HG03439 (cell line): ENCODE measurements around the gene RAB1B.

Experiments used
- ATAC-seq: cut with Tn5 transposase; IDR thresholded peaks from one replicate; pipeline ENCODE4 v1.9.1; 2021; ENCODE audit warnings: mild to moderate bottlenecking, moderate library complexity; ENCODE audit not compliant: unreplicated experiment

Gene RAB1B

DNA sequence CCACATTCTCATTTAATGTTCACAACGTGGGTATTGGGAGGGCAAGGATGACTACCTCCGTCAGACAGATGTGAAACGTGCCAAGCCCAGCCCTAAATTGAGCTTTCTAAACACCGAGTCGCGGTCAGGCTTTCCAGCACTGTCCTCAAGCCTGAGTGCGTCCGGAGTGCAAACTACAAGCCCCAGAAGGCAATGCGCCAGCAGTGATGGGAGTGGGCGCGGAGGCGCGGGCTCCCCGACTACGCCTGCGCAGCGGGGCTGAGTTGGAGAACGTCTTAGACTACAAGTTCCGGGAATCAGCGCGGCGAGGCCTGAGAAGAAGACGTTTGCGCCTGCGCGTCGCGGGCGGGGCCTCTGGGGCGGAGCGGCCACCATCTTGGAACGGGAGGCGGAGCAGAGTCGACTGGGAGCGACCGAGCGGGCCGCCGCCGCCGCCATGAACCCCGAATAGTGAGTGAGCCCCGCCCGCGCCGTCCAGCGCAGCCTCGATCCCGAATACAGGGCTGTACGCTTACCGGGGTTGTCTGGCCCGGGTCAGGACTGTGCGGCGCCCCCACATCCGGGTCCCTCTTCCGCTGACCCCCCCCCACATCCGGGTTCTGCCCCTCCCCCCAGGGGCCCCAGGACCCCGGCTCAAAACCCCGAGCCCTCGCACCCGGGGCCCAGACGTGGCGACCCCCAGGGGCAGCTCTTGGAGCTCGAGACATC is at the start of gene RAB1B:
Gene RAB1B (plus strand): TSS at position 396 of the 708 bp plus-strand sequence. CDS start 41 bp downstream, at position 437.
- ATAC-seq, result peak; percentile 82

DNA sequence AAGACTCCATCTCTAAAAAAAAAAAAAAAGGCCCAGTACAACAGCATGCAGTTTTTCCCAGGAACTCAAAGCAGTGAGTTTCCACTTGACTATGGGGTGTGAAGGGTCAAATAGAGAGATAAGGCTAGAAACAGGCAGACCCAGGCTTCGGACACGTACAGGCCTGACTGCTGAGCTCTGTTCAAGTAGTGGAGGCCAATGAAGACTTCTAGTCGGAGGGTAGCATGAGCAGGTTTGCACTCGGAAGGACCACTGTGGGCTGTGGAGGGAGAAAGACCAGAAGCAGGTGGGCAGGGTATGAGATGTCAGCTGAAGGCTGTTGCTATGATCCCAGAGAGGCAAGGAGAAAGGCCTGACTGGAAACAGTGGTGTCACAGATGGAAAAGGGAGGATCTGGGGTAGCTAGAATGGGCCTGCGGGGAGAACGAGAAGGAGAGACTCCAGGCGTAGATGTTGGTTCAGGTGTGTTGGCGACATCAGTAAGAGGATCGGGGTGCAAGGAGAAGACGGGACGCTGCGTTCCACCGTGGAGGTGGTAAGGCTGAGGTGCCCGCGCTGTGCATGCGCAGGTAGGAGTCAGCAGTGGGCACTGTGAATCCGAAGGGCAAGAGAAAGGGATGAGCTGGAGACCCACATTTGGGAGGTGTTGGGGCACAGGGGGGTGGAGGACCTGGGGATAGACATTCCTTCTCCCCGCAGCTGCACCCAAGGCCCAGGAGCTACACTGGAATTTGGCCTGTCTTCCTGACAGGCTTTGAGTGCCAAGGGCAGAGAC is 49.4 kb upstream of the RAB1B start:
- no peak for ATAC-seq

DNA sequence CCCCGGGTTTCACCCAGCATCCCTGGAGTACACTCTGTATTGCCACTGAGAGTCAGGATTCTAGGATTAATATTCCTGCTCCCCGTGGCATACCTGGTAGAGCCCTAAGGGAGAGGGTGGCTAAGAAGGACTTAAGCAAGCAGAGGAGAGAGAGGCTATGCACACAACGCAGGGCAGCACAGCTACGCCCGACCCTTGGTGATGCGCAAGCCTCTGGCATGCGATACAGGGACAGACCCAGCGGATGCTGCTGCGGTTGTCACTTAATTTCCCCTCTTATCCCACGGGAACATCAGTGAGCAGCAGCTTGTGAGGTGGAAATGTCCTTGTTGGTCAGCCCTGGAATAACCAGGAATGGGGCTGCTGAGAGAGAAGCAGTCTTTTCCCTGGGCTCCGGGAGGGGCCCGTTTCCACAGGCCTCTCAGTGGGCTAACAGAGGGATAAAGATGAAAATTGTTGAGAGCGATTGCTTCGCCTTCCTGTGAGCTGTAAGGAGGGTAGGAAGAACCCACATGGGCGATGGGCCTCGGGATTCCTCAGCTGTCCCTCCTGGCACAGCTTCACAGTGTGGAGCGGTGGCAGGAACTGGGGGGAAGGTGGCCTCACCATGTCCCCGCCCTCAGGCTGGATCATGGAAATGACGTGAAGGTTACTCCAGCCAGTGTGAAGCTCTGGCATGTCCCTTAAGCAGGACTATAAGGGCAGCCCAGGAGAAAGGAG is 48.4 kb upstream of the RAB1B start:
- no peak for ATAC-seq

GRCh38 chr11:66220566-66220935 is 47.9 kb upstream of the RAB1B start:
- ATAC-seq, result no peak

GRCh38 chr11:66221012-66221411 is 47.4 kb upstream of the RAB1B start:
- no peak for ATAC-seq

GRCh38 chr11:66221726-66222236 is 46.7 kb upstream of the RAB1B start:
- no peak for ATAC-seq

DNA sequence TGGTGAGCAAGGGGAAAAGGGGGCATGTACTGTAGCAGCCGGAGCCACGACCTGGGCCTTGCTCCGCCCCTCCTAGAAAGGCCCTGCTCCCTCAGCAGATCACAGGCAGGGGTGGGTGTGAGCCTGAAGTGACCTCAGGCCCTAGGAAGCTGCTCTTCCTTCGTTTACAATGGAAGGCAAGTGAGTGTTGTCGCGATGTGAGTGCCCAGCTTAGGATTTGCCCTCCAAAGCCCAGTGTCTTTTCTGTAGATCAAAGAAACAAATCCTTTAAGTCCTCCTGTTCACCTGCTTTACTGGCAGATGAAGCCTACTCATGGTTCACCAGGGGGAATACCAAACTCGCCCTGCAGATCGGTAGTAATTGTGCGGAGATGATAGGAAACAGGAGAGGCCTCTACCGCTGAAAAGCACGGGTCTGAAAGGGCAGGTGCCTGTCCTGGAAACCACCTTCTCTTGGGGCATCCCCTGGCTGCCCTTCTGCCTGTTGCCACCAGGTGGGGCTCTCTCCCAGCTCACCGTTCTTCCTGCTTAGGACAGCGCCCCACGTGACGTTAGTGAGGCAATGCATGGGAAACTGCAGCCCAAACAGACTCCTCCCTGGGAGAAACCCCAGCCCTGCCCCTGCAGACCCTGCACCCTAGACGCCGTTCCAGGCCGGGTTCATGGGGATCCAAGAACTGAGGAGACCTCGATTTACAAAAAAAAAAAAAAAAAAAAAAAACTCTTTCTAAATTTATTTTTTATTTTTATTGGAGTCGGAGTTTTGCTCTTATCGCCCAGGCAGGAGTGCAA is 45.9 kb upstream of the RAB1B start:
- peak; percentile 84 for ATAC-seq

DNA sequence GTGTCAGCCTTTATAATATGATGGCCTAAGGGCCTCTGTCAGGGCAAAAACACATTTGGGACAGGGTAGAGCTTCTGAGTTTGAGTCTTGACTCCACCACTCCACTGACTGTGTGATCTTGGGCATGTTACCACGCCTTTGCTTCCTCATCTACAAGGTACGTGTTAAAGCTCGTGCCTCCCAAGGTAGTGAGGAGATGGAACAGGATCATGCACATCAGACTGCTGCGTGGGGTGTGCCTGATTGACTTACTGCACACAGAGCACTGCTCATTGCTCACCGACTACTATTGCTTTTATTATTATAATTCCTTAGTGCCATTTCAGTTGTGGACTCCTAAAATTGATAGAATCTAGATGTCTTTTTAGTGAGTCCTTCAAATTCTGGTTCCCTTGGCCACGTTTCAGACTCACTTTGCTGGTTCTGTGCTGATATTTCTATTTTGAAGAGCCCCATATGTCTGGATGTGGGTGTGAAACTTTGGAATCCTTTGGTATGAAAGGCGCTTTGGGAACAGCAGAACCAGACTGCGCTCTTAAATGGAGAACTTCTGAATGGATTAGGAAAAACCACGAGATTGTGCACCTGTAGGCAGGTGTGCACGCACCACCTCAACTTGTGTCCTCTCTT is 44.1 kb upstream of the RAB1B start:
- ATAC-seq, result no peak

GRCh38 chr11:66225066-66225465 is 43.4 kb upstream of the RAB1B start:
- no peak for ATAC-seq

DNA sequence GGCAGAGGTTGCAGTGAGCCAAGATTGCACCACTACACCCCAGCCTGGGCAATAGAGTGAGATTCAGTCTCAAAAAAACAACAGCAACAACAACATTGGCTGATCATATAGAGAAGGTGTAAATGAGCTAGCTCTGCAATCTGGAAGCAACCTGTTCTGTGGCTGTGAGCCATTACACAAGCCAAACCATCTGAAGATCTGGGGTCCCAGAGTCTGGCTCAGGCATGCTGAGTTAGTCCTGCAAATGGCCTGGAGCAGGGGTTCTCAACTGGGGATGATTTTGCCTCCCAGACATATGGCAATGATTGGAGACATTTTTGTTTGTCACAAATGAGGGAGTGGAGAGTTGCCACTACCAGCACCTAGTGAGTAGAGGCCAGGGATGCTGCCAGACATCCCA is 42.3 kb upstream of the RAB1B start:
- ATAC-seq, result no peak

DNA sequence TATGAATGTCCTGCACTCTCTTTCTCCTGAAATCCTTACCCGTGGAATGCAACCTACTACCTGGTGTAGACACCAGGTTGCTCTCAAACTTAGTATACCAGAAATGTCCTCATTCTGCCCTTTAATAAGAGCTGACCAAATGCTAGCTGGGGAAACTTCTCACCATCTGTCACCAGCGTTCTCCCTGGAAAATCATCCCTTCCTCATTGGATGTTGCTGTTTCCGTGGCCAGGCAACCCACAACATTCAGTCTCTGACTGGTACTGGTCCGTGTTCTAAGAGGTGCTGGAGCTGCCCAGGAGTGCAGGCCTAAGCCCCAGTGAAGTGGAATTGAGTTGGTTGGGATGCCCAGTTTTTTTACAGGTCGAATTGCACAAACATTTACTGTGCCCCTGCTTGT is 40.7 kb upstream of the RAB1B start:
- ATAC-seq, result no peak

GRCh38 chr11:66228521-66228920 is 39.9 kb upstream of the RAB1B start:
- no peak for ATAC-seq

GRCh38 chr11:66230156-66230555 is 38.3 kb upstream of the RAB1B start:
- no peak for ATAC-seq

DNA sequence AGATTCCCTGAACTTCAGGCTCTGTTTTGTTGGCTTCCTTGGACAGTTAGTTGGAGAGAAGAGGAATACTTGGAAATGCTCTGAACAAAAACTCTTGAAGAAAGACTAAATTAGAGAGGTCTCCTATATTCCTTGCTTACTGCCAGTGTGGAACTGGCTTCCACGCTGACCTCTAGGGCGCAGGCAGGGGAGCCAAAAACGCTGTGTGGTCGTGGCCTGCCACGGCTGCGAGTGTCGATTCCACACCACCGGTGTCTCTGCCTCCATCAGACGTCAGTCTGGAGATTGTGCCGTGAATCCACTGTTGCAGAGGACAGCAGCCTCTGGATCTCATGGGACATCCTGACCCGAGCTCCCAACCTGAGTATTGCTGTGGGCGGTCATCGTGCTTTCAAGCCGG is 37.5 kb upstream of the RAB1B start:
- no peak for ATAC-seq

GRCh38 chr11:66231561-66231960 is 36.9 kb upstream of the RAB1B start:
- ATAC-seq, result no peak

DNA sequence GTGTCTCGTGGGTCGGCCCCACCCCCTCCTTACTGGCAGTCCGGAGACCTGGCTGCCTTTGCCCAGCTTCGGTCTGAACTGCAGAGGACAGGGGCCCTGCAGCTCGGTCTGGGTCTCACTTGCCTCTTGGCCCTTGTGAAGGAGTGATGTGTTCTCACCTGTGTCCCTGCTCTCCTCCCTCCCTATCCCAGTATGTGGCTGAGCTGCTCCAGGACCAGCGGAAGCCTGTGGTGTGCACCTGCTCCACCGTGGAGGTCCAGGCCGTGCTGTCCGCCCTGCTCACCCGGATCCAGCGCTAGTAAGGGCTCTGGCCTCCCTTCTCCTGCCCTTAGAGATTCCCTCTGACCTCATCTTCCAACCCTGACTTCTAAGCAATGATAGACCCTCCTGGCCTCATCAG is 35.7 kb upstream of the RAB1B start:
- no peak for ATAC-seq

DNA sequence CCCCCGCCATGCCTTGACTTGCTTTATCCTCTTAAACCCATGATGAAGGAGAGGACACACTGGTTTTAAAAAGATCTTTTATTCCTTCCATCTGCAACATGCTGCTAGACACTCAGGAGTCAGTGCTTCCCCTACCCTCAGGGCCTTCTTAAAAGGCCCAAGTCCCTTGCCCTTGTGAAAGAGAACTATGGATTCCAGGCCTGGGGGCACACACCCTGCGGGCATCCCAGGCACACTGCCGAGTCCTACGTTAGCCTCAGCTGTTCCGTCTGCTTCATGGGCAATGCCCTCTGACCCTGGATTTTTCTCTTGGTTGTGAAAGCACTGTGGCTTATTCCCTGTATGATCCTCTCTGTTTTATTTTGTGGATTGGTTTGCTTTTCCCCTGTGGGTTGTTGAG is 35.1 kb upstream of the RAB1B start:
- ATAC-seq, result no peak

DNA sequence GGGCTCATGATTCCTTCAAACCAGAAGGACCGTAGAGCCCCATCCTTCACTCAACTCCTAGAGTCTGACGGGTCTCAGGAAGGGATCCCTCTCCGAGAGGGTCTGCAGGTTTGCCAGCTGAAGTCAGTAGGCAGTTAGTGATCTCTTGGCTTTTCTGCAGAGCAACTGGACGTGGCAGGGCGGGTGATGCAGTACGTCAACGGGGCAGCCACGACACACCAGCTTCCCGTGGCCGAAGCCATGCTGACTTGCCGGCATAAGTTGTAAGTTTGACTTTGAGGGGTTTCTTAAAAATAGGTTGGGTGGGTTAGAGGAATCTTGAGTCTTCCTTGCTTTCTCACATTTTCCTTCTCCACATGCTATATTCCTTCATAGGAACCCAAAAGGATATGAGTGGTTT is 33.3 kb upstream of the RAB1B start:
- no peak for ATAC-seq

DNA sequence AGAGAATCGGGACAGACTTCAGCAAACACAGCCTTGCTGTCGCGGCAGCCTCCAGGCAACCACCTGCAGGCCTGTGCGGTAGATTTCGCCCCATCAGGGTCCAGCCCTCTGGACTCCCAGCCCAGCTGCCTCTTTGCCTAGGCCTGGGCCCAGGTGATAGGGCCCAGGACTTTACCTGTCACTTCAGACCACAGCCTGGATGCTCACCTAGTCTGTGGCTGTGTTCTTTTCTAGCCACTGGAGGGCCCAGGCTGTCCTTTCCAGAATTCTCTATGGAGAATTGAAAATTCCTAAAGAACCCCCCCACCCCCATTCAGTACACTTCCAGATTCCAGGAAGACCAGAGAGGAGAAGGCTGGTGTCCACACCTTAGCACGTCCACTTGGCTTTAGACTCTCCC is 30.6 kb upstream of the RAB1B start:
- ATAC-seq, result no peak

GRCh38 chr11:66238786-66239413 is 29.5 kb upstream of the RAB1B start:
- no peak for ATAC-seq
